GM23338 (cell line): Measurements from ENCODE around the gene GPR4. TPM values are rescaled to one million over a fixed set of nuclear protein-coding genes. Genes with fewer than 3 reads are reported as not detected.

Source experiments
- ATAC-seq: fragments of 200-7000 bp; cut with Tn5 transposase; 3 replicates; pipeline ENCODE4 v1.9.1; 2020
- DNase-seq: peaks from one replicate; pipeline ENCODE4 v3.0.0-alpha.2; 2015; ENCODE audit warnings: low spot score
- H2AFZ ChIP-seq: fragments of 200-600 bp; sonication (generic); 2 replicates; pipeline ENCODE4 v1.8.0; 2016; ENCODE audit warnings: antibody characterized with exemption, mild to moderate bottlenecking, moderate library complexity
- H3F3A ChIP-seq: fragments of 200-600 bp; sonication (generic); replicated peaks from 2 replicates; pipeline ENCODE4 v1.8.0; 2017; ENCODE audit warnings: antibody characterized with exemption, mixed run types, low read depth
- H3K27ac ChIP-seq: fragments of 200-600 bp; sonication (generic); 2 replicates; pipeline ENCODE4 v1.6.1; 2016; ENCODE audit warnings: low read depth
- H3K27me3 ChIP-seq: fragments of 200-600 bp; sonication (generic); 2 replicates; pipeline ENCODE4 v1.8.0; 2016; ENCODE audit warnings: mild to moderate bottlenecking, mixed run types, moderate library complexity; ENCODE audit not compliant: insufficient read depth
- H3K36me3 ChIP-seq: fragments of 200-600 bp; sonication (generic); 2 replicates; pipeline ENCODE4 v1.8.0; 2016; ENCODE audit warnings: mild to moderate bottlenecking; ENCODE audit not compliant: insufficient read depth
- H3K4me1 ChIP-seq: fragments of 200-600 bp; sonication (generic); 2 replicates; pipeline ENCODE4 v1.8.0; 2016; ENCODE audit warnings: mild to moderate bottlenecking, moderate library complexity; ENCODE audit not compliant: insufficient read depth
- H3K4me2 ChIP-seq: fragments of 200-600 bp; sonication (generic); 2 replicates; pipeline ENCODE4 v1.7.1; 2017; ENCODE audit warnings: mixed run types
- H3K4me3 ChIP-seq: fragments of 200-600 bp; sonication (generic); 2 replicates; pipeline ENCODE4 v1.6.1; 2016; ENCODE audit warnings: mixed run types
- H3K79me2 ChIP-seq: fragments of 200-600 bp; sonication (generic); replicated peaks from 2 replicates; pipeline ENCODE4 v1.8.0; 2017; ENCODE audit warnings: mild to moderate bottlenecking; ENCODE audit not compliant: insufficient read depth
- H3K9me2 ChIP-seq: fragments of 200-600 bp; sonication (generic); 2 replicates; pipeline ENCODE4 v1.8.0; 2017; ENCODE audit not compliant: insufficient read depth
- H4K20me1 ChIP-seq: fragments of 200-600 bp; sonication (generic); replicated peaks from 2 replicates; pipeline ENCODE4 v1.8.0; 2017; ENCODE audit warnings: mild to moderate bottlenecking; ENCODE audit not compliant: insufficient read depth
- H3K27ac Mint-ChIP-seq: 2 replicates; pipeline ENCODE4 v1.8.0; 2020; ENCODE audit warnings: inconsistent platforms, mild to moderate bottlenecking, moderate library complexity, mixed read lengths
- H3K27me3 Mint-ChIP-seq: 3 replicates; pipeline ENCODE4 v1.8.0; 2022; ENCODE audit warnings: low read depth, mild to moderate bottlenecking, moderate library complexity, mixed read lengths, inconsistent platforms; ENCODE audit not compliant: insufficient read depth, poor library complexity
- H3K36me3 Mint-ChIP-seq: 3 replicates; pipeline ENCODE4 v1.8.0; 2021; ENCODE audit warnings: low read depth, mild to moderate bottlenecking, inconsistent platforms, moderate library complexity, mixed read lengths
- H3K4me1 Mint-ChIP-seq: 3 replicates; pipeline ENCODE4 v1.8.0; 2020; ENCODE audit warnings: mild to moderate bottlenecking, inconsistent platforms, mixed read lengths
- H3K4me3 Mint-ChIP-seq: 3 replicates; pipeline ENCODE4 v1.8.0; 2021; ENCODE audit warnings: moderate library complexity, mild to moderate bottlenecking, inconsistent platforms, mixed read lengths
- H3K9me3 Mint-ChIP-seq: 3 replicates; pipeline ENCODE4 v1.8.0; 2020; ENCODE audit warnings: moderate library complexity, mild to moderate bottlenecking, inconsistent platforms, mixed read lengths
- CREB1 ChIP-seq: fragments of 250-450 bp; sonication (Bioruptor Pico); IDR thresholded peaks from 2 replicates; pipeline ENCODE4 v1.5.0; 2020; ENCODE audit warnings: low read depth, mild to moderate bottlenecking, moderate library complexity
- CTCF ChIP-seq, 2 experiments: fragments of 200-600 bp in 1 of 2; sonication (generic) in 1 of 2; conservative IDR thresholded peaks; 2 replicates each; pipeline versions ENCODE4 v1.5.1 to v1.6.1; 2016 to 2017; ENCODE audit warnings: antibody characterized with exemption in 2 of 2, low read depth in 2 of 2, mild to moderate bottlenecking in 2 of 2, moderate library complexity in 1 of 2
- ETS1 ChIP-seq: IDR thresholded peaks from 2 replicates; pipeline ENCODE4 v1.6.1; 2016; ENCODE audit warnings: antibody characterized with exemption
- EZH2 ChIP-seq: fragments of 200-600 bp; sonication (generic); IDR thresholded peaks from one replicate; pipeline ENCODE4 v1.8.0; 2017; ENCODE audit warnings: antibody characterized with exemption, mild to moderate bottlenecking, low read depth; ENCODE audit not compliant: unreplicated experiment
- EZH2phosphoT487 ChIP-seq: fragments of 200-600 bp; sonication (generic); IDR thresholded peaks from one replicate; pipeline ENCODE4 v1.8.1; 2018; ENCODE audit warnings: antibody characterized with exemption; ENCODE audit not compliant: unreplicated experiment
- JUNB ChIP-seq: IDR thresholded peaks from one replicate; pipeline ENCODE4 v1.6.1; 2016; ENCODE audit warnings: antibody characterized with exemption; ENCODE audit not compliant: unreplicated experiment
- REST ChIP-seq: IDR thresholded peaks from one replicate; pipeline ENCODE4 v1.6.1; 2018; ENCODE audit warnings: antibody characterized with exemption; ENCODE audit not compliant: unreplicated experiment
- ZNF114 ChIP-seq: fragments of 250-450 bp; sonication (Bioruptor Pico); IDR thresholded peaks from 2 replicates; pipeline ENCODE4 v1.5.0; 2020; ENCODE audit warnings: mild to moderate bottlenecking, moderate library complexity
- ZNF331 ChIP-seq: fragments of 250-450 bp; sonication (Bioruptor Pico); IDR thresholded peaks from 2 replicates; pipeline ENCODE4 v1.5.0; 2020; ENCODE audit warnings: low read depth, mild to moderate bottlenecking, moderate library complexity
- ZNF462 ChIP-seq: fragments of 250-450 bp; sonication (Bioruptor Pico); IDR thresholded peaks from 2 replicates; pipeline ENCODE4 v1.5.0; 2020; ENCODE audit warnings: mild to moderate bottlenecking, moderate library complexity
- polyA plus RNA-seq: library from polyadenylated mRNA; unstranded; fragments of >200 nt; fragmentation: Nextera tagmentation; extraction: Ambion mirVana; gene quantifications from 2 replicates; pipeline ENCODE4 v1.2.1, GENCODE V29; 2016
- total RNA-seq: library from RNA; depleted of rRNA; stranded (reverse); fragments of >200 nt; shearing (Covaris generic); gene quantifications from 2 replicates; pipeline ENCODE4 v1.2.3, GENCODE V29; 2014

GPR4 gene
- total and polyA plus RNA-seq, 2 experiments from 2014 or later, result 0.06 to 0.14 TPM

- TF ChIP-seq CTCF (conservative IDR thresholded peaks at IDR 0.05; ENCODE audit: low read depth in 2 of 2) (peak; percentile 16 to 19; a peak in 2 of 4 replicates), CREB1 (CRISPR knock-in tag) (no peak), ZNF114 (CRISPR knock-in tag) (no peak), JUNB (no peak), REST (no peak)
Observed at GRCh38 chr19:45599286-45599685, 2.7 kb downstream of the GPR4 start (continued).

- Histone ChIP-seq H2AFZ (peak overlapping the region; percentile 91), H3K9me2 (no peaks in the 10 kb centered on the region), H3K4me2 (peak overlapping the region; percentile 97), H4K20me1 (no peaks in the 10 kb centered on the region; the same call in 1 of the 2 replicates), H3K4me3 (peak overlapping the region; percentile 67), H3F3A (peaks cover 22% of the 10 kb centered on the region; the same call in 1 of the 2 replicates), H3K27ac (no peak overlapping the region), H3K27me3 (peaks cover 82% of the 10 kb centered on the region), H3K4me1 (peaks cover 53% of the 10 kb centered on the region), H3K79me2 (no peaks in the 10 kb centered on the region), H3K36me3 (no peaks in the 10 kb centered on the region)
- Mint-ChIP-seq H3K27ac (no peak overlapping the region), H3K9me3 (no peaks in the 10 kb centered on the region), H3K36me3 (no peaks in the 10 kb centered on the region; the same call in 2 of the 3 replicates), H3K4me3 (peak overlapping the region; percentile 65), H3K27me3 (peaks cover 65% of the 10 kb centered on the region), H3K4me1 (peaks cover 54% of the 10 kb centered on the region)
- DNase-seq (no peak), ATAC-seq (peak; percentile 6; the same call in 2 of the 3 replicates)
- TF ChIP-seq ETS1 (no peak), EZH2 (no peak), ZNF462 (CRISPR knock-in tag) (no peak), ZNF331 (CRISPR knock-in tag) (no peak), ZNF114 (CRISPR knock-in tag) (no peak), EZH2phosphoT487 (no peak)
Observed at GRCh38 chr19:45598267-45599001, 3.6 kb downstream of the GPR4 start.
